BJ (cell line): ENCODE data around the gene FHOD1. TPM values are rescaled to one million over a fixed set of nuclear protein-coding genes. Genes with fewer than 3 reads are reported as not detected.
A peak's percentile ranks its signal among the peaks of the same experiment; 100 is the strongest.

ENCODE experiments used
- CTCF ChIA-PET: fragments of 350-600 bp; formaldehyde crosslinking; extraction: SDS; loops from one replicate; lab custom pipeline; 2021; ENCODE audit warnings: antibody characterized with exemption, inconsistent platforms; lab: Yijun Ruan, JAX
- POLR2A ChIA-PET: fragments of 300-600 bp; sonication (Branson Sonifier 250); formaldehyde crosslinking; extraction: SDS; loops from one replicate; lab custom pipeline; 2021; ENCODE audit warnings: antibody characterized with exemption; lab: Charles Lee
- DNase-seq: peaks from one replicate; pipeline ENCODE4 v3.0.0-alpha.2; 2011; ENCODE audit warnings: low read depth
- H3K27me3 ChIP-seq: 2 replicates; pipeline ENCODE4 v1.6.0; 2011; ENCODE audit warnings: low read length; ENCODE audit not compliant: control insufficient read depth, insufficient read depth
- H3K36me3 ChIP-seq: 2 replicates; pipeline ENCODE4 v1.5.1; 2011; ENCODE audit warnings: low read length; ENCODE audit not compliant: control insufficient read depth, insufficient read depth
- H3K4me3 ChIP-seq: 2 replicates; pipeline ENCODE4 v1.5.1; 2011; ENCODE audit warnings: low read depth, mild to moderate bottlenecking, control low read depth, low read length
- CTCF ChIP-seq: IDR thresholded peaks from 2 replicates; pipeline ENCODE4 v1.5.1; 2011; ENCODE audit warnings: low read depth, mild to moderate bottlenecking, control low read depth, inconsistent platforms, low read length, moderate library complexity; ENCODE audit not compliant: insufficient read depth
- polyA plus RNA-seq: library from polyadenylated mRNA; depleted of rRNA; stranded (reverse); fragments of >200 nt; gene quantifications from 2 replicates; pipeline ENCODE4 v1.2.3, GENCODE V29; 2011

Gene FHOD1
- polyA plus RNA-seq, 1 experiment: 23.0 TPM

GRCh38 chr16:67191995-67192681, 55.1 kb downstream of the FHOD1 start, which contains the start of gene E2F4:
E2F4 (plus strand) TSS chr16:67192155; CDS start chr16:67192228, 73 bp downstream.
- CTCF ChIA-PET: no interaction called here

GRCh38 chr16:67191411-67191994, 55.8 kb downstream of the FHOD1 start:
- no peaks in the 10 kb centered on the region for H3K27me3 ChIP-seq
- H3K4me3 ChIP-seq: peak overlapping the region; percentile 24
- H3K36me3 ChIP-seq: peaks cover 14% of the 10 kb centered on the region
- POLR2A ChIA-PET: no interaction called here
- no peak for DNase-seq
- CTCF ChIA-PET: no interaction called here
- TF ChIP-seq CTCF: no peak

More at GRCh38 chr16:67191995-67192681, 55.1 kb downstream of the FHOD1 start, which contains the start of gene E2F4:
- peak within 1 kb of the TSS; percentile 69 for H3K4me3 ChIP-seq
- H3K27me3 ChIP-seq: no peaks in the 10 kb centered on the region
- no peak for TF ChIP-seq CTCF
- POLR2A ChIA-PET: no interaction called here
- H3K36me3 ChIP-seq: peaks cover 18% of the 10 kb centered on the region
- DNase-seq: no peak

GRCh38 chr16:67190448-67191399, 56.6 kb downstream of the FHOD1 start:
- no peak for DNase-seq
- POLR2A ChIA-PET: no interaction called here
- Histone ChIP-seq H3K27me3 (no peaks in the 10 kb centered on the region), H3K4me3 (no peak overlapping the region), H3K36me3 (peaks cover 8% of the 10 kb centered on the region)
- TF ChIP-seq CTCF: no peak
- CTCF ChIA-PET: interaction anchor here (1.3 to 1.6 kb wide), 3 partner anchors 30 to 173 kb away, joined by 3 to 4 read pairs (median 4); no protein-coding TSS in a partner anchor

GRCh38 chr16:67190041-67190440, 57.2 kb downstream of the FHOD1 start, which contains the start of gene EXOC3L1:
EXOC3L1 (minus strand) TSS chr16:67190136; CDS start chr16:67189676, 460 bp downstream.
- no peak within 1 kb of the TSS for H3K4me3 ChIP-seq
- H3K36me3 ChIP-seq: peaks cover 4% of the 10 kb centered on the region; the same call in 1 of the 2 replicates
- no peak for TF ChIP-seq CTCF
- no peaks in the 10 kb centered on the region for H3K27me3 ChIP-seq
- no peak for DNase-seq
- POLR2A ChIA-PET: no interaction called here
- CTCF ChIA-PET: interaction anchor here (1.0 to 1.6 kb wide), 4 partner anchors 29 to 236 kb away, joined by 3 to 4 read pairs (median 4); no protein-coding TSS in a partner anchor
